KBM-7 (cell line): ENCODE data around the gene MATCAP1.

Experiments used
- DNase-seq: peaks from one replicate; pipeline ENCODE4 v3.0.0-alpha.2; 2015
- in situ Hi-C: fragments of 300-500 bp; cut with MboI; formaldehyde crosslinking; loops from 2 replicates; pipeline ENCODE4 v1.14.3; 2020; ENCODE audit warnings: low sequenced_read_pairs, low pct_unique_long_range_greater_than_20kb, mixed read lengths

Gene MATCAP1

DNA sequence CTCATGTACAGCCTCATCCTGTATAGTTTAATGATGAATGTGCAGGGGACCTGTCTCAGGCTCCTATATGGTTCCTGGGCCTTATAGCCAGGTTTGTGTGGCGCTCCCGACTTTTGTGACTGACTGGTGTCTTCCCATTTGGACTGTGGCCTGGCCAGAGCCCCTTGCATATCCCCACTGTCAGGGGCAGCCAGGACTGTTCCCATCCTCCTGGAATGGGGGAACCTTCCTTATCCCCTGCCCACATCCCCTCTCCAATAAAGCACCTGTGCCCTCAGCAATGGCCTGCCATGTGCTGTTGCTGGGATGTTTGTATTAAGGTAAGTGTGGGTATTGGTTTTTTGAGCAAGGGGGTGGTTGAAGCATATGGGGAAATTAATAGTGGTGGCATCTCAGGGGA is 35.5 kb downstream of the MATCAP1 start:
- in situ Hi-C loops = no loop called here
- no peak for DNase-seq

DNA sequence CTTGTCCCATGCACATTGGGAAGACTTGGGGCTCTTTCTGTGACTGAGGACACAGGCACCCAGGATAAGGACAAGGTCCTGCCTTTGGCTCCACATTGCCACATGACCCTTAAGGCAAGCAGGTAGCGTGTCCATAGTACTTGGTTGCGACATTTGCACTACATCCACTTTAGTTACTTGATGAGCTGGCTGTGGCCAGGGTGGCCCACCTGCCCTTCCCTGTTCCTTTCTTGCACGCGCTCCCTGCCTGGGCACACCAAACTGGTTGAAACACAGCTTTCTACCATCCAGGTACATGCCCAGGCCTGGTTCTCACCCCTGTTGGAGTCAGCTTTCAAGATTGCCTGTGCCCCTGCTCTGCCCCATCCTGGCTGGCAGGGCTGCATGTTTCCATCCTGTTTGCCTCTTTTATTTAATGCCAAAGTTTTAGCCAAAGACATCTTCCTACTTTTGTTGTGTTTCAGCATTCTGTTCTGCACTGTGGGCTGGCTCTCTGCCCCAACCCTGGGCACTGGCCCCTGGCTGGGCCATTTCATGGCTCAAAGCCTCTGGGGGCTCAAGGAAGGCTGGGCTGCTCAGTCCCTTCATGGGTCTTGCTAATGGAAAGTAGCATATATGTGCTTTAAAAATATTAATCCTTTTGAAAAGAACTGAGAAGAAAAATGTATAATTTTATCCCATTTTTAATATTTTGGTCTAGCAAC is 36.2 kb downstream of the MATCAP1 start:
- in situ Hi-C loops = no loop called here
- no peak for DNase-seq

DNA sequence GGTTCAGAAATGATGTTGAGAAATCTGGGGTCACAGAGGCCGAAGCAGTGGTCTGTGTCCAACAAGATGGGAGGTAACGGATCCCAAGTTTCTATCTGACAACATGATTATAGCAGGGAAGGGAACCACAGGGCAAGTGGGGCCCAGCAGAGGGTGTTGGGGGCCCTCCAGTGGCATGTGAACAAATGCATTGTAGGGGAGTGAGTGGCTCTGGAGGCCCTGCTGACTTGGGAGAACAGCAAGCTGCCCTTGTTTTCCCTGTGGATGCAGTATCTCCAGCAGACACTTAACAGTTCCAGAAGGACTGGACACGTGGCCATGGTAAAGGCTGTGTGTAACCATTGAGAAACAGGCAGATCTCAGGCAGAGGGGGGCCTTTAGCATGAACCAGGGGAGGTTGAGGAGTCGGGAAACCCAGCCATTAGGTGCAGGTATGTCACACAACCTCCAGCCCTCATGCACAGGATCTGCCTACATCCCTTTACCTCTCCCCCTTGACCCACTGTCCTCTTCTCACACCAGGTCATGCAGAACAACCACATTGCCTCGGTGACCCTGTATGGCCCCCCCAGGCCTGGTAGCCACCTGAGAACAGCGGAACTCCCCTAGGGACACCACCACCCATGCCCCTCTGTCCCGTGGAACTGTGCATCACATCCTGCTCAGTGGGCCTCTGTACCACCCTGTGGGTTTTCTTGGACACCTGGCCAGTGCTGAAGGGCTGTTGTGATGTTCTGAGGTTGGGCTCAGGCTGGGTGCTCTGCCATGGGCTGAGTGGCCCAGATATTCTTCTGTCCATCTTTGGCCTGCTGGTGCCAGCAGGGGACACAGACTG is 37.0 kb downstream of the MATCAP1 start:
- in situ Hi-C loops = no loop called here
- no peak for DNase-seq

DNA sequence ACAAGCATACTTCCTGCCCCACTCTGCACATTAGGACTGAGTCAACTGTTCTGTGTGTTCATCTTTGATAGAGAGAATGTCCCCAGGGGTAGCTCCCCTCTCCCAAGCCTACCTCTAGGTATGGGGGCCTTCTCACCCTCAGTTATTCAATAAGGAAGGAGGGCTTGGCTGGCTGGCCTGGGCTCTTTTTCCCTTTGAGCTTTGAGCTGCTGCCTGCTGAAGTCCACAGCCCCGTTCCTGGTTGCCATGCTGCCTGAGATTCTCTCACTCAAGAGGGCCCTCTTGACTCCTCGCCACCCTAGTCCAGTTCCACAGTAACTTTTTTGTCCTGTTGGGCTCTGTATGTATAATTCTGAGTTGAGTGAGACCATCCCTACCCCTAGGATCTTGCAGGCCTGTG is 38.0 kb downstream of the MATCAP1 start:
- in situ Hi-C loops = no loop called here
- no peak for DNase-seq

DNA sequence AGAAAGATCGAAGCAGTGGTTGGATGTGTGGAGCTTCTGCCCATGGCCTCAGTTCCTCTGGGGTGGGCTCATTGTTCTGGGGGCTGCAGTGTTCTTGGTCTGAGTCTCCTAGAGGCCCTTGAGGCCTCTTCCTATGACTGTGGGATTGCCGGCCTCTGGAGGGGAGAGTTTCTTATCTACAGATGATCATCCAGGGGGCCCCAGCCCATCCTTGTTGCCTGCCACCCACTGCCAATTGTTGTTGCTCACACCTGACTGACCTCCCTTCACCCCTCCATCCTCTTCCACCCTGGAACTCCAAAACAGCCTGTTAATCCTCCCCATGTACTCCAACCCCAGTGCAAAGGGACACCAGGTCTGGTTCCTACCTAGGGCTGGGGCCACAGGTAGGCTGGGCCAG is 38.8 kb downstream of the MATCAP1 start:
- in situ Hi-C loops = no loop called here
- no peak for DNase-seq

DNA sequence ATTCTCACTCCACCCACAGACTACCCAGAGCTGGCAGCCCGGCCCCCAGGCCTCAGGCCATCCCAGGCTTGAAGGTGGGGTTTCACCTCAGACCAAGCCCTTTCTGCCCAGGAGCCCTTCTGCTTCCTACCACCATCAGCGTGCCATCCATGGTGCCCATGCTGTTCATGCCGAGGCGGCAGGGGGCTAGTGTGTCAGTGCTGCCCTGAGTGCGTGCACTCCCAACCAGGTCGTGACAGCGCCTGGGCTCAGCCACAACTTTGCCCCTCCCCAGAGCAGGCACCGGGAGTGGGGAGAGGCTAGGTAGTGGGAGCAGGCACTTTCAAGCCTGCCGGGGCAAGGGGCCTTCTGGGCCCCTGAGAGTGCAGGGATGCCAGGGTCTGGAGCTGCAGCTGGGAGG is 41.4 kb downstream of the MATCAP1 start:
- in situ Hi-C loops = no loop called here
- no peak for DNase-seq

DNA sequence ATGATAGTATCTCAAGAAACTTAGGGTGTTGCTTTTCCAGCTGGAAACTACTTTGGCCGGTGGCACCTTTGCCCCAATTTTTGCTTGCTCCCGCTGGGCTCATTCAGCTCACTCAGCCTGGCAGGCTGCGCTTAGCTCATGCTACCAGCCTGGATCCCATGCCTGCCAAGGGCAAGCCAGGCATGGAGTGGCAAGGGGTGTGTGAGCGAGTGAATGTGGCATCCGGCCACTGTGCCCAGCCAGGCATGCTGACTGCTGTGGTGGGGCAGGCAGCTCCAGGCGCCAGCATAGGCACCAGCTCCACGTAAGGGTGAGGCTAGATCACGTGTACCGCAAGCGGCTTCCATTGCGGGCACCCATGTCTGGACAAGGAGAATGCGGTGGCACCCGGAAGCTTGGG is 42.4 kb downstream of the MATCAP1 start:
- in situ Hi-C loops = no loop called here
- no peak for DNase-seq

DNA sequence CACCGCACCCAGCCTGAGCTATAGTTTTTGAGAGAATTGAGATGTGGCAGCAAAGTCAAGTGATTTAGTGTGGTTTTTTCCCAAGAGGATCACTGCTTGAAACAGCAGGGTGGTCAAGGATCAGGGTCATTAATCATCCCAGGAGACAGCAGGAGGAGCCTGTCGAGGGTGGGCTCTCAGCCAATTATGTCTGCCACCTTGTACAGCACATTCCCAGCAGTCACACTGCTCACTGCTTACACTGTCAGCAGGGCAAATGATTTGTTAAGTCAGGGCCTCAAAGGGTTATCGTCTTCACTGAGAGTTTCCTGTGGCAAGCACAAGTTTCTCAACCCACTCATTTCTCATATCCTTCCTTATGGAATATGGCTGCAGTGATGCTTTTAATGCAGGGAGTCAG is 46.2 kb downstream of the MATCAP1 start:
- DNase-seq = no peak
- in situ Hi-C loops = no loop called here

DNA sequence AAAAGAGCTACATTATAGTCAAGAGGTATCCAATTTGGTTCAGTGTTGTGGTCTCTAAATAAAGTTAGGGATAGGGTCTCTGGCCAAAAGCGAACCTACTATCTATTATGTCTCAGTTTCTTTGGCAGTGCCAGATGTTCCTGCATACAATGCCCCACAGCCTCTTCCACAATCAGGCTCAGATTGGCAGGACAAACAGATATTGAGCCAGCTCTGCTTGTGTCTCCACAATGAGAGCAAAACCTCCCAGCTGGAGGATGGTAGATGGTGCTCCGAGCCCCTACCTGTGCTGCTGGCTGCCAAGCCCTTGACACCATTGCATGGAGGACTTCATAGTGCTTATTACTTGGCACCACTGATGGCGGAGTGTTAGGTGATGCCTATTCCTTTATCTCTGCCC is 54.3 kb downstream of the MATCAP1 start:
- in situ Hi-C loops = no loop called here
- no peak for DNase-seq

DNA sequence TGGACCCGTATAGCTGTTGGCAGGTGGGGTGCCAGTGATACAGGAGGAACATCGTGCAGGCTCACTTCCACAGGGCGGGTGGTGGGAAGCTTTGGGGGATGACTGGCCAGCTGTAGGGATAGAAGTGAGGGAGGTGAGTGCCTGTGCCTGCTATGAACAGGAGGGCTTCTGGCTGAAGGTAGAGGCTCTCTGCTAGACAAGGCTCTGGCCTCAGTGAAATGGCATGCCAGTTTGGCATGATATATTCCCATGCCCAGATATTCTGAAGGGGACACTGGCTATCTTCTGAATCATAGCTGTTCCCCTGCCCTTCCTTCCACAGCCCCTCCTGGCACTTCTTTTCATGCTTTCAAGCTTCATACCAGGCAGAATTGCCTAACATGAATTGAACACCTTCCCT is 54.9 kb downstream of the MATCAP1 start:
- in situ Hi-C loops = no loop called here
- no peak for DNase-seq

DNA sequence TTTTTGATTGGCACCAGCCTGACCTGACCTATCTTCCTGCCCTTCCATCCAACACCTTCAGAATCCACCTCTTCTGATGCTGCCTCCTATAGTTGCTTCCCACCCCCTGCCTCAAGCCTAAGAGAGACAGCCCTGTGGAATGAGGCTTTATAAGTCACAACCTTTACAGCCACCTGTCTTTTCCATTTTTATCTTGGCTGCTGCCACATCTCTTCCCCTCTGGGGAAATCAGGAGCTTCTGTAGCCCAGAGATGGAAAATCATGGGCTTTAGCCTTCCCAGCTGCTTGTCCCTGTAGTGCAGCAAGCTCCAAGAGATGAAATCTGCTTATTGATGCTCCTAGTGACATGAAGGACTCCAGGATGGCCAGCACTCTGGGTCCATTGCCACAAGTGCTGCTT is 55.3 kb downstream of the MATCAP1 start:
- no peak for DNase-seq
- in situ Hi-C loops = no loop called here
